Calu3 (cell line): ENCODE measurements around the gene HS3ST3A1. TPM values are rescaled to one million over a fixed set of nuclear protein-coding genes. Genes with fewer than 3 reads are reported as not detected.
"Not testable (repeated sequence)": the region's sequence is repeated elsewhere in the genome, so short reads cannot be mapped to it uniquely, and the experiment has no call there.

Experiments
- BruUV-seq: library from RNA; stranded (reverse); fragments of 400-500 nt; replicated peaks from 2 replicates; lab custom pipeline; 2021; lab: Mats Ljungman, UMichigan
- CTCF ChIA-PET: fragments of 300-600 bp; sonication (Branson Sonifier 250); formaldehyde crosslinking; loops from one replicate; lab custom pipeline; 2022; ENCODE audit warnings: antibody characterized with exemption; lab: Charles Lee
- DNase-seq: peaks from one replicate; pipeline ENCODE4 v3.0.0; 2022
- H3K27ac Mint-ChIP-seq: one replicate; pipeline ENCODE4 v1.8.0; 2022; ENCODE audit warnings: mixed read lengths; ENCODE audit not compliant: unreplicated experiment
- H3K27me3 Mint-ChIP-seq: one replicate; pipeline ENCODE4 v1.8.0; 2022; ENCODE audit warnings: mixed read lengths; ENCODE audit not compliant: unreplicated experiment
- H3K36me3 Mint-ChIP-seq: one replicate; pipeline ENCODE4 v1.8.0; 2022; ENCODE audit warnings: mild to moderate bottlenecking, moderate library complexity, mixed read lengths; ENCODE audit not compliant: insufficient read depth, unreplicated experiment
- H3K4me1 Mint-ChIP-seq: one replicate; pipeline ENCODE4 v1.8.0; 2022; ENCODE audit warnings: mild to moderate bottlenecking, low read depth, mixed read lengths; ENCODE audit not compliant: unreplicated experiment
- H3K4me3 Mint-ChIP-seq: one replicate; pipeline ENCODE4 v1.8.0; 2022; ENCODE audit warnings: mild to moderate bottlenecking, low read depth, moderate library complexity, mixed read lengths; ENCODE audit not compliant: unreplicated experiment
- H3K9me3 Mint-ChIP-seq: one replicate; pipeline ENCODE4 v1.8.0; 2022; ENCODE audit warnings: low read depth, mixed read lengths; ENCODE audit not compliant: unreplicated experiment
- intact Hi-C: fragments of 100-400 bp; cut with micrococcal nuclease; formaldehyde crosslinking; loops from one replicate; pipeline ENCODE4 v1.10.0; 2022; ENCODE audit not compliant: unreplicated experiment
- total RNA-seq: library from RNA; stranded (reverse); gene quantifications from 2 replicates; pipeline ENCODE4 v1.2.3, GENCODE V29; 2022
- TF ChIP-seq, protein P1 (sequence below): fragments of 200-600 bp; IDR thresholded peaks from one replicate; pipeline ENCODE4 v1.8.0; 2022; ENCODE audit warnings: antibody characterized with exemption; ENCODE audit not compliant: unreplicated experiment

HS3ST3A1 gene
- total RNA-seq, 1 experiment from 2014 or later = not detected

DNA sequence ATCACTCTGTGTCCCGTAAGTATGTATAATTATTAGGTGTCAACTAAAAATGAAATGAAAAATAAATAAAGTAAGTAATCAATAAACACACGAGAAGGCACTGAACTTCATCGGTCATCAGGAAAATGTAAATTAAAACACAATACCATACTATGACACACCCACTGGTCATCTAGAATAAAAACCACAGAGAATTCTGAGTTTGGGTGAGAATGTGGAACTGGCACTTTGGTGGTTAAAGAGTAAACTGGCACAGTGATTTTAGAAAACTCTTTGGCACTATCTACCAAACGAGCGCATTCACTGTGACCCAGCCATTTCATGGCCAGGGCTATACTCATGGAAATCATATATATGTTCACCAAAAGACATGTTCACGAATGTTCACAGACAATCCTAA lies 98.2 kb downstream of the HS3ST3A1 start:
- no TSS peak for BruUV-seq
- Mint-ChIP-seq H3K9me3 (peaks cover 21% of the 10 kb centered on the region), H3K27me3 (no peaks in the 10 kb centered on the region), H3K4me3 (no peak overlapping the region), H3K36me3 (no peaks in the 10 kb centered on the region), H3K4me1 (no peaks in the 10 kb centered on the region), H3K27ac (no peak overlapping the region)
- CTCF ChIA-PET = no interaction called here
- TF ChIP-seq, protein P1, sequence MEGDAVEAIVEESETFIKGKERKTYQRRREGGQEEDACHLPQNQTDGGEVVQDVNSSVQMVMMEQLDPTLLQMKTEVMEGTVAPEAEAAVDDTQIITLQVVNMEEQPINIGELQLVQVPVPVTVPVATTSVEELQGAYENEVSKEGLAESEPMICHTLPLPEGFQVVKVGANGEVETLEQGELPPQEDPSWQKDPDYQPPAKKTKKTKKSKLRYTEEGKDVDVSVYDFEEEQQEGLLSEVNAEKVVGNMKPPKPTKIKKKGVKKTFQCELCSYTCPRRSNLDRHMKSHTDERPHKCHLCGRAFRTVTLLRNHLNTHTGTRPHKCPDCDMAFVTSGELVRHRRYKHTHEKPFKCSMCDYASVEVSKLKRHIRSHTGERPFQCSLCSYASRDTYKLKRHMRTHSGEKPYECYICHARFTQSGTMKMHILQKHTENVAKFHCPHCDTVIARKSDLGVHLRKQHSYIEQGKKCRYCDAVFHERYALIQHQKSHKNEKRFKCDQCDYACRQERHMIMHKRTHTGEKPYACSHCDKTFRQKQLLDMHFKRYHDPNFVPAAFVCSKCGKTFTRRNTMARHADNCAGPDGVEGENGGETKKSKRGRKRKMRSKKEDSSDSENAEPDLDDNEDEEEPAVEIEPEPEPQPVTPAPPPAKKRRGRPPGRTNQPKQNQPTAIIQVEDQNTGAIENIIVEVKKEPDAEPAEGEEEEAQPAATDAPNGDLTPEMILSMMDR = no peak
- DNase-seq = no peak
- intact Hi-C loops = no loop called here

DNA sequence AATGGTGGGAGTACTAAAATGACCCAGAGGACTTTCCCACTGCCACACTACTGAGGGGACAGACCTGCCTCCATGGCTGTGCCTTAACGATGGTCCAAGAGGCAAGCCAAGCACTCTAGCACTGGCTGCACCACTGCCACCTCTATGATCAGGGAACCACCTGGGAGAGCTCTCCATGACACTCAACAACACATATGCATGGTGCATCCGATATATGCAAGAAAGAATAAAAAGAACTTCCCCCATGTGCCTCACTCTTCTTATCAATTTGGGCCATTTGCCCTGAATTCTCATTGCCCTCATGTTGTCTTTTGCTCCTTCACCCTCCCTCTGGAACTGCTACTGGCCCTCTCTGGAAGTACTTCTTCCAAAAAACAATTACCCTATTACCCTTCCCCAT lies 99.5 kb downstream of the HS3ST3A1 start:
- TF ChIP-seq, protein P1 = no peak
- CTCF ChIA-PET = no interaction called here
- no peaks in the 10 kb centered on the region for H3K4me1 Mint-ChIP-seq
- no peak overlapping the region for H3K27ac Mint-ChIP-seq
- peaks cover 24% of the 10 kb centered on the region for H3K9me3 Mint-ChIP-seq
- no peak overlapping the region for H3K4me3 Mint-ChIP-seq
- H3K27me3 Mint-ChIP-seq = no peaks in the 10 kb centered on the region
- no TSS peak for BruUV-seq
- no peak for DNase-seq
- intact Hi-C loops = no loop called here
- no peaks in the 10 kb centered on the region for H3K36me3 Mint-ChIP-seq

GRCh38 chr17:13500947-13501346 lies 100.8 kb downstream of the HS3ST3A1 start:
- TF ChIP-seq, protein P1 = no peak
- no peak for DNase-seq
- intact Hi-C loops = no loop called here
- peaks cover 21% of the 10 kb centered on the region for H3K9me3 Mint-ChIP-seq
- CTCF ChIA-PET = no interaction called here
- BruUV-seq = no TSS peak
- no peaks in the 10 kb centered on the region for H3K27me3 Mint-ChIP-seq
- H3K27ac Mint-ChIP-seq = no peak overlapping the region
- H3K36me3 Mint-ChIP-seq = no peaks in the 10 kb centered on the region
- H3K4me3 Mint-ChIP-seq = no peak overlapping the region
- no peaks in the 10 kb centered on the region for H3K4me1 Mint-ChIP-seq

- CTCF ChIA-PET = no interaction called here
- Mint-ChIP-seq H3K36me3 (no peaks in the 10 kb centered on the region), H3K4me3 (no peak overlapping the region), H3K9me3 (peaks cover 16% of the 10 kb centered on the region), H3K27ac (no peak overlapping the region), H3K27me3 (no peaks in the 10 kb centered on the region), H3K4me1 (no peaks in the 10 kb centered on the region)
- intact Hi-C loops = no loop called here
- no peak for DNase-seq
- BruUV-seq = no TSS peak
- TF ChIP-seq, protein P1 = no peak
These were observed 103.5 kb downstream of the HS3ST3A1 start for GRCh38 chr17:13498184-13498583.

DNA sequence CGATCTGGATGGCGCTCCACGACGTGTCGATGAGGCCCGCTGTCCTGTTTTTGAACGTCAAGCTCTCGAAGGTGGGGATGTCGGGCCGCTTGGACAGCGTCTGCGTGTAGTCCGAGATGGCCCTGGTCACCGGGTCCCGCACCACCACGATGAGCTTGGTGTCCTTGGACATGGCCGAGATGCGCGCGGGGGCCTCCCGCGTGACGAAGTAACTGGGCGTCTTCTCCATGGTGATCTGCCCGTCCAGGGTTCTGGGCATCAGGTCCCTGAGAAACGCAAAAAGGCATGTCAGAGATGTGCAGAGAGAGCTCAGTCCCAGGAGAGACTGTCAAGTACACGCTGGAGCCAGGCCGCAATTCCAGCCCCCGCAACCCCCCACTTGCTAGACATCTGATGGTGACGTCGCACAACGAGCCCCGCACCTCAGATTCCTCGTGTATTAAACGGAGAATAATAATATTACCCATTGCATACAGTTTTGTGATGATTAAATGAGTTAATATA lies 105.1 kb downstream of the HS3ST3A1 start:
- H3K27ac Mint-ChIP-seq, H3K36me3 Mint-ChIP-seq: not testable (repeated sequence)

More for the DNA sequence above, 105.1 kb downstream of the HS3ST3A1 start:
- H3K9me3 Mint-ChIP-seq = peaks cover 17% of the 10 kb centered on the region
- DNase-seq, intact Hi-C loops, H3K27me3 Mint-ChIP-seq, CTCF ChIA-PET, H3K4me3 Mint-ChIP-seq, H3K4me1 Mint-ChIP-seq, BruUV-seq: not testable (repeated sequence)
